Measurements from ENCODE around the gene PLA2G6.

DNA sequence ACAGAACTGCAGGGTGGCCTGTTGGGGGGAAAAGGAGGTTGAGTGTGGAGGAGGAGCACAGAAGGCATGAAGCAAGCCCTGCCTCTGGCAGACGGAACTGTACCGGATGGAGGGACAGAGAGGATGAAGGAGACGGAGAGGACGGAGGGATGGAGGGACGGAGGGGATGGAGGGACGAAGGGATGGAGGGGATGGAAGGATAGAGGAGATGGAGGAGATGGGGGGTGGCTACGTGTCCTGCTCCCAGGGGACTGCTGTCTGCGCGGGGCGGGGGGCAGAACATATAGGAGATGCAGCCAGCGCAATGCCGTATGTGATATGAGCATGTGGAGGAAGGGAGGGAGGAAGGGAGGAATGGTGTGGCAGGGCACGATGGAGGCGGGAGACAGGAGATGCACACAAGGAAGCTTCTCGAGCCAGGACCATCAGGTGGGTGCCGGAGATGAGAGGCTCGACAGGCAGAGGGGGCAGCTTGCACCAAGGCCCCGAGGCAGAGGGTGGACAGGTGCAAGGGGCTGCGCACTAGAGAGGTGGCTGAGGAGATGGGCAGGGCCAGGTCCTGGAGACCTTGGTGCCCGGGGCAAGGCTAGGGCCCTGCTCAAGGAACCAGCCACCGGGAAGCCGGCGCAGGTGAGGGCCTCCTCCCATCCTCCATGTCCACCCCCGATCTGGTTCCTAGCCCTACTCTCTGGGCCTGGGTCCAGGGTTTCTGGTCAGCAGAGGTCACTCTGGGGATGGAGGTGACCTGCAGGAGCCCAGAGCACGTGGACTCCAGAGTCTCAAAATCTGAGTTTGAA, 45.4 kb upstream of the PLA2G6 start:
- TF ChIP-seq, protein P1, sequence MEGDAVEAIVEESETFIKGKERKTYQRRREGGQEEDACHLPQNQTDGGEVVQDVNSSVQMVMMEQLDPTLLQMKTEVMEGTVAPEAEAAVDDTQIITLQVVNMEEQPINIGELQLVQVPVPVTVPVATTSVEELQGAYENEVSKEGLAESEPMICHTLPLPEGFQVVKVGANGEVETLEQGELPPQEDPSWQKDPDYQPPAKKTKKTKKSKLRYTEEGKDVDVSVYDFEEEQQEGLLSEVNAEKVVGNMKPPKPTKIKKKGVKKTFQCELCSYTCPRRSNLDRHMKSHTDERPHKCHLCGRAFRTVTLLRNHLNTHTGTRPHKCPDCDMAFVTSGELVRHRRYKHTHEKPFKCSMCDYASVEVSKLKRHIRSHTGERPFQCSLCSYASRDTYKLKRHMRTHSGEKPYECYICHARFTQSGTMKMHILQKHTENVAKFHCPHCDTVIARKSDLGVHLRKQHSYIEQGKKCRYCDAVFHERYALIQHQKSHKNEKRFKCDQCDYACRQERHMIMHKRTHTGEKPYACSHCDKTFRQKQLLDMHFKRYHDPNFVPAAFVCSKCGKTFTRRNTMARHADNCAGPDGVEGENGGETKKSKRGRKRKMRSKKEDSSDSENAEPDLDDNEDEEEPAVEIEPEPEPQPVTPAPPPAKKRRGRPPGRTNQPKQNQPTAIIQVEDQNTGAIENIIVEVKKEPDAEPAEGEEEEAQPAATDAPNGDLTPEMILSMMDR (IDR thresholded peaks at IDR 0.05), result no peak
- TF ChIP-seq POLR2AphosphoS5 (IDR thresholded peaks at IDR 0.05), result no peak

Measured in breast epithelium (tissue), 3 donors.